Measurements from ENCODE around the gene HSPA14. TPM values are rescaled to one million over a fixed set of nuclear protein-coding genes. Genes with fewer than 3 reads are reported as not detected.

The HSPA14 gene
- total and polyA plus RNA-seq, 2 of the 4 experiments (the other 2 are of a cell fraction) = 10.3 to 11.8 TPM

GRCh38 chr10:14852236-14852635 is 14.1 kb downstream of the HSPA14 start:
- CTCF ChIA-PET = no interaction called here
- dilution Hi-C loops (cut with HindIII; ENCODE audit: low sequenced_read_pairs, unreplicated experiment) = no loop called here
- H3K4me2 ChIP-seq (ENCODE audit: low read depth, low read length) = no peak overlapping the region
- no peak overlapping the region for H3K14ac ChIP-seq (replicated peaks; ENCODE audit: low read depth, low read length)
- no peak overlapping the region for H2BK20ac ChIP-seq (ENCODE audit: low read depth, low read length)
- no peaks in the 10 kb centered on the region; a peak in 1 of 4 replicates for H3K79me1 ChIP-seq (ENCODE audit: low read depth in 1 of 2, low read length in 2 of 2)
- H2BK120ac ChIP-seq (ENCODE audit: low read depth, low read length) = no peak overlapping the region
- POLR2A ChIA-PET (ENCODE audit: unreplicated experiment) = no interaction called here
- H3K9me1 ChIP-seq (ENCODE audit: insufficient read depth, low read length) = no peaks in the 10 kb centered on the region
- DNase-seq (no peak), ATAC-seq (ENCODE audit: low read depth) (no peak)
- H2BK5ac ChIP-seq (ENCODE audit: low read depth, low read length, poor library complexity, severe bottlenecking) = no peak overlapping the region
- H3K4ac ChIP-seq (ENCODE audit: low read depth, low read length) = no peak overlapping the region
- peaks cover 6% of the 10 kb centered on the region for H3K36me3 ChIP-seq (ENCODE audit: control insufficient read depth, insufficient read depth, low read length)
- no peak overlapping the region for H2AK9ac ChIP-seq (replicated peaks; ENCODE audit: low read depth, low read length, poor library complexity)
- no peaks in the 10 kb centered on the region for H4K20me1 ChIP-seq (ENCODE audit: insufficient read depth, low read length)
- H3K18ac ChIP-seq (ENCODE audit: low read depth, low read length) = no peak overlapping the region
- H4K8ac ChIP-seq (ENCODE audit: low read depth in 2 of 2, low read length in 2 of 2) = no peak overlapping the region
- no peak overlapping the region for H4K91ac ChIP-seq (ENCODE audit: insufficient read depth, low read depth, low read length)
- H3K4me1 ChIP-seq (ENCODE audit: control insufficient read depth, insufficient read depth, low read length) = no peaks in the 10 kb centered on the region
- H4K5ac ChIP-seq (ENCODE audit: low read depth, low read length) = no peak overlapping the region
- in situ Hi-C loops (cut with MboI; ENCODE audit: low sequenced_read_pairs) = no loop called here
- H2AFZ ChIP-seq (replicated peaks; ENCODE audit: low read length, poor library complexity) = no peak overlapping the region
- TF ChIP-seq FOS (IDR thresholded peaks at IDR 0.05; ENCODE audit: low read depth, low read length) (no peak), POLR2A (IDR thresholded peaks at IDR 0.05; ENCODE audit: low read depth, low read length) (no peak), MAFK (IDR thresholded peaks at IDR 0.05; ENCODE audit: low read depth, low read length) (no peak), MAZ (IDR thresholded peaks at IDR 0.05; ENCODE audit: borderline replicate concordance, low read depth, low read length) (no peak), NFE2L2 (IDR thresholded peaks at IDR 0.05; ENCODE audit: low read depth, low read length) (no peak)
- H3K9ac ChIP-seq (ENCODE audit: low read depth, low read length) = no peak overlapping the region
- H3K4me3 ChIP-seq (ENCODE audit: insufficient read depth, low read depth, low read length) = no peak overlapping the region
- H3K23ac ChIP-seq (ENCODE audit: low read depth, low read length) = no peak overlapping the region
- intact Hi-C loops (cut with micrococcal nuclease) = no loop called here
- no CpG with 5 or more reads among the region's 3 CpGs for WGBS, 2 experiments (ENCODE audit: extremely low coverage in 2 of 2, insufficient read length in 1 of 2)
- H3K27ac ChIP-seq (ENCODE audit: insufficient read depth, low read length) = no peak overlapping the region
- H3K27me3 ChIP-seq (ENCODE audit: control insufficient read depth, insufficient read depth, low read length) = no peaks in the 10 kb centered on the region
- no peak overlapping the region for H3K56ac ChIP-seq (ENCODE audit: extremely low read depth, insufficient read depth, low read length)
- no peaks in the 10 kb centered on the region for H3K9me3 ChIP-seq (ENCODE audit: control insufficient read depth, insufficient read depth, low read length)
- H2BK15ac ChIP-seq (ENCODE audit: low read depth, low read length) = no peak overlapping the region
- no TSS peak for BruUV-seq (replicated peaks)
- no peak overlapping the region for H2AK5ac ChIP-seq (ENCODE audit: low read depth, low read length)
